Lung (tissue), 12 donors: Measurements from ENCODE around the gene CAPG. TPM values are rescaled to one million over a fixed set of nuclear protein-coding genes. Genes with fewer than 3 reads are reported as not detected.

ENCODE experiments used
- ATAC-seq: fragments of 200-7000 bp; cut with Tn5 transposase; one replicate; pipeline ENCODE4 v1.9.1; 2020; ENCODE audit warnings: moderate number of reproducible peaks; ENCODE audit not compliant: insufficient read depth, low FRiP score
- DNase-seq, 3 donors: peaks; one replicate each; pipeline ENCODE4 v3.0.0-alpha.2; 2013 to 2017
- H3K27ac ChIP-seq, 2 donors: one replicate each; pipeline ENCODE4 v1.5.1; 2013; ENCODE audit warnings: mild to moderate bottlenecking in 2 of 2, moderate library complexity in 2 of 2, control low read depth in 1 of 2, inconsistent platforms in 1 of 2, low read depth in 1 of 2, low read length in 1 of 2
- H3K27me3 ChIP-seq, 3 donors: one replicate each; pipeline ENCODE4 v1.5.1; 2013; ENCODE audit warnings: low read length in 2 of 3; ENCODE audit not compliant: control insufficient read depth in 3 of 3, insufficient read depth in 3 of 3
- H3K36me3 ChIP-seq, 4 donors: one replicate each; pipeline ENCODE4 v1.5.1; 2013; ENCODE audit warnings: low read length in 4 of 4, mild to moderate bottlenecking in 1 of 4, moderate library complexity in 1 of 4; ENCODE audit not compliant: control insufficient read depth in 4 of 4, insufficient read depth in 4 of 4
- H3K4me1 ChIP-seq, 5 donors: one replicate each; pipeline ENCODE4 v1.5.1; 2013; ENCODE audit warnings: low read length in 5 of 5, mild to moderate bottlenecking in 2 of 5, moderate library complexity in 1 of 5; ENCODE audit not compliant: control insufficient read depth in 5 of 5, insufficient read depth in 5 of 5
- H3K4me3 ChIP-seq: one replicate; pipeline ENCODE4 v1.5.1; 2013; ENCODE audit warnings: mild to moderate bottlenecking, control low read depth, moderate library complexity
- H3K9ac ChIP-seq, 2 donors: one replicate each; pipeline ENCODE4 v1.5.1; 2013; ENCODE audit warnings: low read length in 2 of 2, control low read depth in 1 of 2; ENCODE audit not compliant: insufficient read depth in 1 of 2
- H3K9me3 ChIP-seq, 4 donors: one replicate each; pipeline ENCODE4 v1.5.1; 2013; ENCODE audit warnings: low read length in 3 of 4, mild to moderate bottlenecking in 1 of 4, moderate library complexity in 1 of 4; ENCODE audit not compliant: control insufficient read depth in 4 of 4, insufficient read depth in 3 of 4
- WGBS, 2 donors: extraction: QIAGEN DNeasy Blood & Tissue Kit; methylation state at CpG; one replicate each; pipeline ENCODE4 v1.1.7; 2013; 5-methylcytosine and 5-hydroxymethylcytosine counted together
- polyA plus RNA-seq, 2 donors: library from polyadenylated mRNA; stranded (reverse); fragments of 200-250 nt; gene quantifications; one replicate each; pipeline ENCODE4 v1.2.1, GENCODE V29; 2013
- total RNA-seq, 2 donors: library from RNA; depleted of rRNA in 1 of 2; stranded (reverse); fragments of >200 nt in 1 of 2; gene quantifications; one replicate each; pipeline ENCODE4 v1.2.1, GENCODE V29; 2014 to 2021
- TF ChIP-seq, protein P1 (sequence below): IDR thresholded peaks from 2 replicates; pipeline ENCODE4 v1.5.1; 2012; ENCODE audit warnings: mild to moderate bottlenecking; ENCODE audit errors: control extremely low read depth, extremely low read depth
- donor health status: control.
- donor health status: control.
- donor health status: Bipolar disorder and iron deficiency.
- donor health status: healthy.
- donor health status: DM: yes; HTN: yes; CAD: no.

The CAPG gene
- total and polyA plus RNA-seq, 4 donors = 53.2 to 415 (median 390) TPM

DNA sequence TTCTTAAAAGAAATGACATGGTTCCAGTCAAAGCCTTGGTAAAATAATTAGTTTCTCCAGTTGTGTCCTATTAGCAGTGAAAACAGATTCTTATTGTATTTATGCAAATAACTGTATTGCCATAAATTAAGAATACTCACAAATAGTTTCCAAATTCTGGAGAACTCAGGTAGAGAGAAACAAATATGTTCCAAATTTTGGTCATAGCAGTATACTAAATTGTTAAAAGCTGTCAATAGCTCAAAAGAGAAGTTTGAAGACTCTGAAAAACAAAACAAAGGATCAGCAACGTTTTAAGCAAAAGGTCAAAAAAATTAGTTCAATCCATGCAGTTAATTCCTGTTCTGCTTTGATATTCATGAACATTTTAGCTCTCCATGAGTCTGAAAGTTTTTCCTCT is 30.1 kb downstream of the CAPG start:
- no peak overlapping the region for H3K27ac ChIP-seq
- TF ChIP-seq, protein P1, sequence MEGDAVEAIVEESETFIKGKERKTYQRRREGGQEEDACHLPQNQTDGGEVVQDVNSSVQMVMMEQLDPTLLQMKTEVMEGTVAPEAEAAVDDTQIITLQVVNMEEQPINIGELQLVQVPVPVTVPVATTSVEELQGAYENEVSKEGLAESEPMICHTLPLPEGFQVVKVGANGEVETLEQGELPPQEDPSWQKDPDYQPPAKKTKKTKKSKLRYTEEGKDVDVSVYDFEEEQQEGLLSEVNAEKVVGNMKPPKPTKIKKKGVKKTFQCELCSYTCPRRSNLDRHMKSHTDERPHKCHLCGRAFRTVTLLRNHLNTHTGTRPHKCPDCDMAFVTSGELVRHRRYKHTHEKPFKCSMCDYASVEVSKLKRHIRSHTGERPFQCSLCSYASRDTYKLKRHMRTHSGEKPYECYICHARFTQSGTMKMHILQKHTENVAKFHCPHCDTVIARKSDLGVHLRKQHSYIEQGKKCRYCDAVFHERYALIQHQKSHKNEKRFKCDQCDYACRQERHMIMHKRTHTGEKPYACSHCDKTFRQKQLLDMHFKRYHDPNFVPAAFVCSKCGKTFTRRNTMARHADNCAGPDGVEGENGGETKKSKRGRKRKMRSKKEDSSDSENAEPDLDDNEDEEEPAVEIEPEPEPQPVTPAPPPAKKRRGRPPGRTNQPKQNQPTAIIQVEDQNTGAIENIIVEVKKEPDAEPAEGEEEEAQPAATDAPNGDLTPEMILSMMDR = no peak
- no peak overlapping the region for H3K4me3 ChIP-seq
- H3K4me1 ChIP-seq = no peaks in the 10 kb centered on the region
- H3K9ac ChIP-seq = no peak overlapping the region
- DNase-seq (no peak), ATAC-seq (no peak)
- peaks cover 0 to 3% (median under 1%) of the 10 kb centered on the region in 4 donors for H3K9me3 ChIP-seq
- 84 to 88% methylated on average over 1 of the region's 1 CpG for WGBS, 2 donors
- no peaks in the 10 kb centered on the region for H3K27me3 ChIP-seq
- H3K36me3 ChIP-seq = peaks cover 14 to 26% (median 17%) of the 10 kb centered on the region in 4 donors

DNA sequence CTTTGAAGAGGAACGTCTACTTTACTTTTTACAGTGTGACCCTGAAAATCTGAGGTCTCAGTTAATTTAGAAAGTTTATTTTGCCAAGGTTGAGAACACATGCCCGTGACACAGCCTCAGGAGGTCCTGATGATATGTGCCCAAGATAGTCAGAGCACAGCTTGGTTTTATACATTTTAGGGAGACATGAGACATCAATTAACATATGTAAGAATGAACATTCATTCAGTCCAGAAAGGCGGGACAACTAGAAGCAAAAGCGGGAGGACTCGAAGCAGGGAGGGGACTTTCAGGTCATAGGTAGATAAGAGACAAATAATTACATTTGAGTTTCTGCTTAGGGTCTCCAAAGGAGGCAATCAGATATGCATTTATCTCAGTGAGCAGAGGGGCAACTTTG is 31.9 kb downstream of the CAPG start:
- DNase-seq = no peak
- Histone ChIP-seq H3K4me1 (no peaks in the 10 kb centered on the region), H3K36me3 (peaks cover 9 to 22% (median 13%) of the 10 kb centered on the region in 4 donors), H3K27ac (no peak overlapping the region), H3K27me3 (no peaks in the 10 kb centered on the region), H3K9ac (no peak overlapping the region), H3K9me3 (peaks cover 0 to 3% (median under 1%) of the 10 kb centered on the region in 4 donors), H3K4me3 (no peak overlapping the region)
- ATAC-seq = no peak
- 90 to 96% methylated on average over 5 of the region's 5 CpGs for WGBS, 2 donors
- TF ChIP-seq, protein P1 = no peak

DNA sequence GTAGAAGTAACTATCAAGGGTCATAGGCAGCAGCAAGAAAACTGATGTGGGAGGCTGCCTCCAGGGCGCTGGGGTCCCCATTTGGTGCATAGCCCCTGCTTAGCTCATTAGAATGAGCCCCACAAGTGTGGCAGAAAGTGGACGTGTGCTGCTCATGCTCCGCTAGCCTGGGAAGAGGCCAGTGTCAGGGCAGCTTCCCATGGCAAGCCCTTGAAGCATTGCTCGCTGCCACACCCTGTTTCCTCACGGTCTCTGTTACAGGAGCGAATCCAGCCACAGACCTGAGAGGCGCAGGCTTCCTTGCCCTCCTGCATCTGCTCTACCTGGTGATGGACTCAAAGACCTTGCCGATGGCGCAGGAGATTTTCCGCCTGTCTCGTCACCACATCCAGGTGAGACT is 33.1 kb downstream of the CAPG start:
- TF ChIP-seq, protein P1 = no peak
- no peak overlapping the region for H3K9ac ChIP-seq
- 93% methylated on average over 11 of the region's 11 CpGs for WGBS, 2 donors
- no peaks in the 10 kb centered on the region for H3K4me1 ChIP-seq
- ATAC-seq (no peak), DNase-seq (no peak)
- peaks cover 9 to 25% (median 13%) of the 10 kb centered on the region in 4 donors for H3K36me3 ChIP-seq
- peaks cover 0 to 3% (median under 1%) of the 10 kb centered on the region in 4 donors for H3K9me3 ChIP-seq
- no peak overlapping the region for H3K4me3 ChIP-seq
- no peaks in the 10 kb centered on the region for H3K27me3 ChIP-seq
- H3K27ac ChIP-seq = no peak overlapping the region

DNA sequence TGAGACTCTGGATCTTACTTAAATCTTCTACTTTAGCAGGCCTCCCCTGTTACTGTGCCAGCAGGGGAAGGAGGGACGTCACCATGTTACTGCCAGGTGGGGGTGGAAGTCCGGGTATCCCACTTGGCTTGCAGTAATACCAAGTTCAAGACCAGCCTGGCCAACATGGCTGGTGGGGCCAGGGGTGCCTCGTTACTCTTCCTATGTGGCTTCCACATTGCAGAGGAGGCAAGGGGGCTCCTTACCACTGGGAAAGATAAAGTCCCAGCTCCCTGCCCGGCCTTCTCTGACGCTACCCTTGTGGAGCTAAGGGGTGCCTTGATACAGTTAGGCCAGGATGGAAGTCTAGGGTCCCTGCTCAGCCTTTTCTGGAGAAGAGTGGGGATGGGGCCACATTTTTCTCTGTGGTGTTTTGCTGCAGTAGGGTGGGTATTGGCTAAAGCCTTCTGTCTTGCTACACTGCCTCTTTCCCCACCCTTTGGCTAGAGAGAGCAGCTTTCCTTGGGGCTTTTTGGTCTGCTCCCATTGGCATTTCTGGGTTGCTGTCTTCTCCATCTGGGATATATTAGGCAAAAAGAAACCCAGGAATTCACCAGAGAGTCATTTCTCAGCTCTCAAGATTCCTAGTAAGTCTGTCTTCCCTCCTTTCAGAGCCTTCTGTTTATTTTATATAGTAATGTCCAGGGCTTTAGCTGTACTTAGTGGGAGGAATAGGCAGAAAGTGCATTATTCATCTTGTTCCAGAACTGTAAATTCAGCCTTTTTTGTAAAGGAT is 33.7 kb downstream of the CAPG start:
- Histone ChIP-seq H3K9me3 (peaks cover 0 to 3% (median under 1%) of the 10 kb centered on the region in 4 donors), H3K9ac (no peak overlapping the region), H3K36me3 (peaks cover 9 to 27% (median 14%) of the 10 kb centered on the region in 4 donors), H3K4me1 (no peaks in the 10 kb centered on the region), H3K27me3 (no peaks in the 10 kb centered on the region), H3K27ac (no peak overlapping the region), H3K4me3 (no peak overlapping the region)
- ATAC-seq = no peak
- 95 to 97% methylated on average over 5 of the region's 5 CpGs for WGBS, 2 donors
- TF ChIP-seq, protein P1 = no peak
- no peak for DNase-seq
